ENCODE data around the gene RGS19. TPM values are rescaled to one million over a fixed set of nuclear protein-coding genes. Genes with fewer than 3 reads are reported as not detected.

RGS19 gene
- total RNA-seq, 3 donors from 2014 or later, result 14.7 to 22.2 (median 16.4) TPM

DNA sequence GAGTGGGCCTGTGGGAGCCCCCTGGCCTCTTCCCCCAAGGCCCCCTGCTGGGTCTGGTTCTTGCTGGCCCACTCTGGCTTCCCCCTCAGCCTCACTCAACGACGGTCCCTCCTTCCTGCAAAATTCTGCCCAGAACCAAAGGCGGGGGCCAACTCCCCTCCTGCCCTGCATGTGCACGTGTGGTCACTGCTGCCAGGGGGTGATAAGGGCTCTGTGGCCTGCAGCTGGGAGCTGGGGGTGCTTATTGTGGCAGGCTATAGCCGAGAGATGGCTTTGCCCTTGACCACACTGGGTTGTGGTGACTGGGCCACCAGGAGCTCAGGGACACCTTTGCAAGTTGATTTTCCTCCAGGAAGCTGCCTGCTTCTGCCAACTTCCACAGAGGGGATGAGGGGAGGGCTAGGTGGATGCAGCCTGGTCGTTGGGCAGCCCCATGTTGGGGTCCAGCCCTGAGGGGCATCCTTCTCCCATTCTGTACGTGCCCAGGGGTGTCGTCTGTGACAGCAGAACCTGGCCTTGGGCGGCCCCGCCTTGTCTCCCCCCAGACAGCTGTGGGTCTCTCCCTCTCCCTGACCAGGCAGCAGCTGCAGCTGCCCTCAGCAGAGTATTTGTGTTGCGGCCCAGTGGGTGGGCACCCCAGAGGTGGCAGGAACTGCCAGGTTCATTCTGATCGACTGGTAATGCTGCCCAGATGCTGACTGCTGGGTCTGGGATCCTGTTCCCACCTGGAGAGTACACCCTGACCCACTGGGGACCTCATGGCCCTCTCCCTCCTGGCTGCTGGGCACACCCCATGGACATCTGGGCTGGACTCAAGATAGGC, 10.7 kb downstream of the RGS19 start:
- DNase-seq (ENCODE audit: low spot score in 2 of 2), result no peak
- H3K27me3 ChIP-seq, result no peaks in the 10 kb centered on the region
- no peak overlapping the region for H3K27ac ChIP-seq
- no peak for TF ChIP-seq POLR2AphosphoS5 (IDR thresholded peaks at IDR 0.05)
- no peak for TF ChIP-seq CTCF (IDR thresholded peaks at IDR 0.05)
- no peak for TF ChIP-seq POLR2A (IDR thresholded peaks at IDR 0.05)
- H3K9me3 ChIP-seq, result no peaks in the 10 kb centered on the region
- H3K36me3 ChIP-seq, result no peaks in the 10 kb centered on the region
- no peak overlapping the region for H3K4me3 ChIP-seq
- intact Hi-C loops (cut with DNase I; ENCODE audit: low total_unique reads), result no loop called here
- peaks cover 0 to 11% of the 10 kb centered on the region in 2 donors for H3K4me1 ChIP-seq

- H3K27me3 ChIP-seq, result no peaks in the 10 kb centered on the region
- no peak overlapping the region for H3K4me3 ChIP-seq
- no peaks in the 10 kb centered on the region for H3K36me3 ChIP-seq
- intact Hi-C loops (cut with DNase I; ENCODE audit: low total_unique reads), result no loop called here
- no peaks in the 10 kb centered on the region for H3K9me3 ChIP-seq
- peaks cover 0 to 11% of the 10 kb centered on the region in 2 donors for H3K4me1 ChIP-seq
- H3K27ac ChIP-seq, result no peak overlapping the region
- no peak for TF ChIP-seq CTCF (IDR thresholded peaks at IDR 0.05)
- no peak for TF ChIP-seq POLR2A (IDR thresholded peaks at IDR 0.05)
- no peak for TF ChIP-seq POLR2AphosphoS5 (IDR thresholded peaks at IDR 0.05)
- DNase-seq (ENCODE audit: low spot score in 2 of 2), result no peak
Measured at GRCh38 chr20:64067733-64068307, 11.5 kb downstream of the RGS19 start.

- DNase-seq (ENCODE audit: low spot score in 2 of 2), result no peak
- no peak overlapping the region for H3K27ac ChIP-seq
- H3K4me3 ChIP-seq, result no peak overlapping the region
- no peaks in the 10 kb centered on the region for H3K27me3 ChIP-seq
- intact Hi-C loops (cut with DNase I; ENCODE audit: low total_unique reads), result no loop called here
- peaks cover 5 to 15% of the 10 kb centered on the region in 2 donors for H3K4me1 ChIP-seq
- H3K36me3 ChIP-seq, result no peaks in the 10 kb centered on the region
- H3K9me3 ChIP-seq, result no peaks in the 10 kb centered on the region
- TF ChIP-seq CTCF (IDR thresholded peaks at IDR 0.05) (no peak), POLR2AphosphoS5 (IDR thresholded peaks at IDR 0.05) (no peak), POLR2A (IDR thresholded peaks at IDR 0.05) (no peak)
Measured at GRCh38 chr20:64067005-64067632, 12.2 kb downstream of the RGS19 start.

DNA sequence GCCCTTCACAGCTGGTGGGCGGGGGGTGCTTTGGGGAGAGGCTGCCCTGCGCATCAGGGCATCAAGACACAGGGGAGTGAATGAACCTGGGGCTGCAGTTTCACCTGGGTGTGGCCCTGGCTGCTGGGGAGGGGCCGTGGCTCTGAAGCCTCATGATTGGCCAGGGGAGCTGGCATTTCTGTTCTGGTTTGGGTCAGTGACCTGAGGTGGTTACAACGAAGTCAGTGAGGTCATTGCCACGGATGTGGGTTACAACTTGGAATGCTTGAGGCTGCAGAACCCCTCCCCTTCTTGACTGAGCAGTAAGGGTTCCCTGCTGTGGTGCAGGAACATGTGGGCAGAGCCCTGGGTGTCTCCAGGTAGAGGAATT, 13.4 kb downstream of the RGS19 start:
- H3K36me3 ChIP-seq, result no peaks in the 10 kb centered on the region
- peaks cover 6 to 15% of the 10 kb centered on the region in 2 donors for H3K4me1 ChIP-seq
- no peak overlapping the region for H3K27ac ChIP-seq
- no peaks in the 10 kb centered on the region for H3K9me3 ChIP-seq
- TF ChIP-seq POLR2A (IDR thresholded peaks at IDR 0.05), result no peak
- no peak for TF ChIP-seq CTCF (IDR thresholded peaks at IDR 0.05)
- no peak for TF ChIP-seq POLR2AphosphoS5 (IDR thresholded peaks at IDR 0.05)
- no peak for DNase-seq (ENCODE audit: low spot score in 2 of 2)
- intact Hi-C loops (cut with DNase I; ENCODE audit: low total_unique reads), result no loop called here
- no peak overlapping the region for H3K4me3 ChIP-seq
- no peaks in the 10 kb centered on the region for H3K27me3 ChIP-seq
